Thyroid gland (tissue), 4 donors: ENCODE measurements around the gene CIZ1.

Experiments
- POLR2A ChIP-seq, 2 donors: fragments of 450-650 bp; IDR thresholded peaks; one replicate each; pipeline ENCODE4 v1.6.1; 2017; ENCODE audit warnings: antibody characterized with exemption in 2 of 2, mild to moderate bottlenecking in 2 of 2, moderate library complexity in 1 of 2
- TF ChIP-seq, protein P1 (sequence below), 6 experiments: fragments of 200-600 bp in 3 of 6; fragments of 450-650 bp in 3 of 6; sonication (generic) in 3 of 6; IDR thresholded peaks; one replicate each; pipeline ENCODE4 v1.5.1; 2016 to 2019; ENCODE audit warnings: antibody characterized with exemption in 6 of 6, mild to moderate bottlenecking in 2 of 6, inconsistent platforms in 1 of 6, moderate library complexity in 1 of 6

DNA sequence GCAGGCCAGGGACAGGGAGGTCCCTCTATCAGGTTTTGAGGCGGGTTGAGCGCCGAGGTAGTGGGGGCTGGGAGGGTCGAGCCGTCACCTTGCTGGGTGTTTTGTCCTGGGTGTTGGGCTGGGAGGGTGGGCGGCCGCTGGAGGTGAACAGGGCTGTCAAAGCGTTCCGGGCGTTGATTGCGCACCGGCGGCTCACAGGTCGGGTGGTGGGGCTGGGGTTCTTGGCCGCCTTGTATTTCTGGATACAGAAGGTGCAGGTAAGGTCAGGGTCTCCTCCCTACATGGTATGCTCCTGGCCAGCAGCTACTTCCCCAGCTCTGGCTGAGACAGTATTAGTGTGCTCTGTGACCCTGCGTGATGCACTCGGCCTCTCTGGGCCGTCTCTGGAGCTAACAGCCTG lies 25.2 kb downstream of the CIZ1 start:
- TF ChIP-seq, protein P1, sequence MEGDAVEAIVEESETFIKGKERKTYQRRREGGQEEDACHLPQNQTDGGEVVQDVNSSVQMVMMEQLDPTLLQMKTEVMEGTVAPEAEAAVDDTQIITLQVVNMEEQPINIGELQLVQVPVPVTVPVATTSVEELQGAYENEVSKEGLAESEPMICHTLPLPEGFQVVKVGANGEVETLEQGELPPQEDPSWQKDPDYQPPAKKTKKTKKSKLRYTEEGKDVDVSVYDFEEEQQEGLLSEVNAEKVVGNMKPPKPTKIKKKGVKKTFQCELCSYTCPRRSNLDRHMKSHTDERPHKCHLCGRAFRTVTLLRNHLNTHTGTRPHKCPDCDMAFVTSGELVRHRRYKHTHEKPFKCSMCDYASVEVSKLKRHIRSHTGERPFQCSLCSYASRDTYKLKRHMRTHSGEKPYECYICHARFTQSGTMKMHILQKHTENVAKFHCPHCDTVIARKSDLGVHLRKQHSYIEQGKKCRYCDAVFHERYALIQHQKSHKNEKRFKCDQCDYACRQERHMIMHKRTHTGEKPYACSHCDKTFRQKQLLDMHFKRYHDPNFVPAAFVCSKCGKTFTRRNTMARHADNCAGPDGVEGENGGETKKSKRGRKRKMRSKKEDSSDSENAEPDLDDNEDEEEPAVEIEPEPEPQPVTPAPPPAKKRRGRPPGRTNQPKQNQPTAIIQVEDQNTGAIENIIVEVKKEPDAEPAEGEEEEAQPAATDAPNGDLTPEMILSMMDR (IDR thresholded peaks at IDR 0.05), result no peak
- no peak for TF ChIP-seq POLR2A (IDR thresholded peaks at IDR 0.05)
